ENCODE results near the gene CAPG.
"Not testable (repeated sequence)": the region's sequence is repeated elsewhere in the genome, so short reads cannot be mapped to it uniquely, and the experiment has no call there.

Gene CAPG

DNA sequence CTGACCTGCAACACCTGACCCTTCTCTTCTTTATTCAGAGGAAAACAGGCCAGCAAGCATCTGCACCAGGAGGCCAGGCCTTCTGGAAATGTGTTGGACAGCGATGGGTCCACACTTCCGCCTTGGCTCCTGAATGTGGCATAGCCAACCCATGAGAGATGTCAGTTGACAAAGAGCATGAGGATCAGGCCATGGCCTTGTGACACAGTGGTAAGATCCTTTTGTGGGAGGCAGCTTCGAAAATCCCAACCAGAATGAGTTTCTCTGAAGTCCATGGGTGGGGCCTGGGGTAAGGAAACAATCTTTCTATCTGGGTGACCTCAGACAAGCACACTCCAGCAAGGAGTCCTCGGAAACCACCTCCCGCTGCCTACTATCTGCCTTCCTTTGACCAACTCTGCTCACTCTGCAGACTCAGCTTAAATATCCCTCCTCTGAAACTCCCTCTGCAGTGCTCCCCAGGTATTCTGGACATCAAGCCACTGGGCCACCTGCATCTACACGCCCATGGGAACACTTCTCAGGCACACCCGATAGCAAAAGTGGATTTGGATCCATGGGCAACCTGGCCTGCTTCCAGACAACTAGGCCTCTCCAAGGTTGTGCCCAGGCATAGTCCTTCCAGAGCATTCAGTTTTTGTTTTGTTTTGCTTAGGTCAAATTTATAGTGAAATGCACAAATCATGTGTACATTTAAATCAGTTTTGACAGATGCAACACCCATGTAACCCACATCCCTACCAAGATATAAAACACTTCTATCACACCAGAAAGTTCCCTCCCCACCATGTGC is 4.8 kb upstream of the CAPG start:
- Histone ChIP-seq H3K36me3 (ENCODE audit: insufficient read depth, low read depth, low read length) (no peaks in the 10 kb centered on the region), H3K4me1 (ENCODE audit: insufficient read depth, low read length) (peaks cover 5% of the 10 kb centered on the region), H3K27ac (ENCODE audit: low read length) (no peak overlapping the region), H3K9me3 (ENCODE audit: insufficient read depth, low read depth, low read length) (no peaks in the 10 kb centered on the region), H3K4me3 (ENCODE audit: low read length) (no peak overlapping the region), H3K9ac (ENCODE audit: low read depth, low read length) (no peak overlapping the region), H3K27me3 (ENCODE audit: insufficient read depth, low read length) (peaks cover 24% of the 10 kb centered on the region; the same call in 1 of the 2 replicates)

DNA sequence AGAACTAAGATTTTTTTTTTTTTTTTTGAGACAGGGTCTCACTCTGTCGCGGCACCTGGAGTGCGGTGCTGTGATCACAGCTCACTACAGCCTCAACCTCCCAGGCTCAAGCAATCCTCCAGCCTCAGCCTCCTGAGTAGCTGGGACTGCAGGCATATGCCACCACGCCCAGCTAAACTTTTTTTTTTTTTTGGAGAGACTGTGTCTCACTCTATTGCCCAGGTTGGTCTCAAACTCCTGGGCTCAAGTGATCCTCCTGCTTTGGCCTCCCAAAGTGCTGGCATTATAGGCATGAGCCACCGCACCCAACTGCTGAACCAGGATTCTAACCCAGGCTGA is 4.2 kb upstream of the CAPG start:
- H3K27me3 ChIP-seq (ENCODE audit: insufficient read depth, low read length), result peaks cover 24% of the 10 kb centered on the region; the same call in 1 of the 2 replicates
- not testable (repeated sequence) for H3K36me3 ChIP-seq (ENCODE audit: insufficient read depth, low read depth, low read length); H3K9me3 ChIP-seq (ENCODE audit: insufficient read depth, low read depth, low read length); H3K27ac ChIP-seq (ENCODE audit: low read length)
- peak overlapping the region; percentile 77; the same call in 1 of the 2 replicates for H3K4me3 ChIP-seq (ENCODE audit: low read length)
- H3K9ac ChIP-seq (ENCODE audit: low read depth, low read length), result peak overlapping the region; percentile 52
- H3K4me1 ChIP-seq (ENCODE audit: insufficient read depth, low read length), result peaks cover 11% of the 10 kb centered on the region

DNA sequence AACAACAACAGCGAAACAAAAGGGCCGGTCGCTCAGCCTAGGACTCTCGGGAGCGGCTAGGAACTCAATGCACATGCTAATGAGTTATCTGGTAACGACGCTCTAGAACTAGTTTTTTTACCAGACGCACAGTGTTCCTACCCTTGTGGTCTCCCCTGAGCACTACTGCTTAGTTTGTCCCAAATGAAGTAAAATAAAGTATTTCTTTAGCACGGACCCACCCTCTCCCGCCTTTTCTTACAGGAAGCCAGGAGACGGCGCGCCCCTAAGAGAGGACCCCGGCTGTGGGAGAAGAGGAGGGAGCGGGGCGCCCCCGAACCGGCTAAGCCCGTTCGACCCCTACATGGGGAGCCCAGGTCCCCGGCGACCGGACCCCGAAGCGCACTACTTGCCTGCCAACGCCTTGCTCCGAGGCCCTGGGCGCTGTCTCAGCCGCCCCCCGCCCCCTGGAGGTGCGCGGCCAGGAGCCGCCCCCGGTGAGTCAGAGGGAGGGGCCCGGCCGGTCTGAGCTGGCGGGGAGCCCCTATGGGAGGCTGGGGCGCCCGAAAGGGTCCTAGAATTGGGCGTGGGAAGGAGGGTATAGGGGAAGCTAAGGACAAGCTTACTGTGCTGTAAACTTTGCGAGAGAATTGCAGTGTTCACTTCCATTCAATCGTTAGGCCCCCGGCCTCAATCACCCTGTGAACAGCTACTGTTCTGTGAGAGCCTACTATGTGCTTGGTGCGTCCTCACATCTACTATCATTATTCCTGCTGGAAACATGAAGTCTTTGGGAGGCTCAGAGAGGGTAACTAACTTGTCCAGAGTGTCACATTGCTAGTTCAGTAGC is 3.6 kb upstream of the CAPG start:
- peak overlapping the region; percentile 77 for H3K4me3 ChIP-seq (ENCODE audit: low read length)
- peak overlapping the region; percentile 52 for H3K9ac ChIP-seq (ENCODE audit: low read depth, low read length)

DNA sequence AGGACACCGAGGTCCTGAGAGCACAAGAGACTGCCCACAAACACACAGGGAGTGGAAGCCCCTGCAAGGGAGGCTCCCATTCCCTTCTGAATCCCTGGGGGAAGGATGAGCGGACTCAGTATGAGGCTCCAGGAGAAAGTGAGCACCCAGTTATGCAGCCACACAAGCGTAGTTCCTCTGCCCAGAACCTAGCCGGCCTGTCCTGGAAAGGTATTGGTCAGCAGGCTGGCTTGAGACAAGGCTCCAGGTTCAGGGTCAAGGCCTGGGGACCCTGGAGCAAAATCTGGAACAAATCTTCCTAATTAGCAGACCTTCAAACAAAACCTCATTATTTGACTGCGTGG is 1.2 kb upstream of the CAPG start:
- Histone ChIP-seq H3K9ac (ENCODE audit: low read depth, low read length) (no peak overlapping the region), H3K9me3 (ENCODE audit: insufficient read depth, low read depth, low read length) (no peaks in the 10 kb centered on the region), H3K4me1 (ENCODE audit: insufficient read depth, low read length) (peaks cover 14% of the 10 kb centered on the region), H3K4me3 (ENCODE audit: low read length) (no peak overlapping the region), H3K27ac (ENCODE audit: low read length) (no peak overlapping the region), H3K36me3 (ENCODE audit: insufficient read depth, low read depth, low read length) (no peaks in the 10 kb centered on the region), H3K27me3 (ENCODE audit: insufficient read depth, low read length) (peaks cover 24% of the 10 kb centered on the region; the same call in 1 of the 2 replicates)

More for the DNA sequence above, 3.6 kb upstream of the CAPG start:
- Histone ChIP-seq H3K27ac (ENCODE audit: low read length) (no peak overlapping the region), H3K36me3 (ENCODE audit: insufficient read depth, low read depth, low read length) (no peaks in the 10 kb centered on the region), H3K4me1 (ENCODE audit: insufficient read depth, low read length) (peaks cover 14% of the 10 kb centered on the region), H3K9me3 (ENCODE audit: insufficient read depth, low read depth, low read length) (no peaks in the 10 kb centered on the region), H3K27me3 (ENCODE audit: insufficient read depth, low read length) (peaks cover 24% of the 10 kb centered on the region; the same call in 1 of the 2 replicates)

DNA sequence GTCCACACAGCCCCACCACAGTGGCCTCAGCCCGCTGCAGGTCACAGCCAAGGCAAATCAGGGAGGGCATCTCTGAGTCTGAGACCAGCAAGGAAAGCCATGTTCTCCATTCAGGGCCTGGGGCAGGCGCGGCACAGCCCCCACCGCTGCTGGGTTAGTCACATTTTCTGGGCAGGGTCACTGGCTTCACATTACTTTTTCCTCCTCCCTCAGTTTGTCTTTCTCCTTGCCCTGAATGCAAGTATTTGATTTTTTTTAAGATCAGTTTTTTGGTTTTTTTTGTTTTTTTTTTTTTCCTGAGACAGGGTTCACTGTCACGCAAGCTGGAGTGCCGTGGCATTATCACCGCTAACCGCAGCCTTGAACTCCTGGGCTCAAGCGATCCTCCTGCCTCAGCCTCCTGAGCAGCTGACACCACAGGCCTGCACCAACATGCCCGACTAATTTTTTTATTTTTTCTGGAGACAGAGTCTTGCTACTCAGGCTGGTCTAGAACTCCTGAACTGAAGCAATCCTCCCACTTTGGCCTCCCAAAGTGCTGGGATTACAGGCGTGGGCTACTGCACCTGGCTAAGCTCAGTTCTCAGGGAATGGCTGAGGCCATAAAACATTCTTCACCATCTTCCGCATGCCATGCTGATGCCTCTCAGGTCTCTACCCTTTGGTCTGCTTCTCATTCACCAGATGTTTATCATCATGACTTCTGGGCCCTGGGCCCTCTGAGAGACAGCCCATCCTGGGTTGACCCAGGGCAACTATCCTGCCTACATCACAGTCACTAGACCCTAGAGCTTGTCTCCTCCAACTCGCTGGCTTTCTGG is 628 bp upstream of the CAPG start:
- H3K36me3 ChIP-seq (ENCODE audit: insufficient read depth, low read depth, low read length), result no peaks in the 10 kb centered on the region
- H3K4me1 ChIP-seq (ENCODE audit: insufficient read depth, low read length), result peaks cover 14% of the 10 kb centered on the region
- no peak overlapping the region; the same call in 1 of the 2 replicates for H3K4me3 ChIP-seq (ENCODE audit: low read length)
- peaks cover 24% of the 10 kb centered on the region; the same call in 1 of the 2 replicates for H3K27me3 ChIP-seq (ENCODE audit: insufficient read depth, low read length)
- no peaks in the 10 kb centered on the region for H3K9me3 ChIP-seq (ENCODE audit: insufficient read depth, low read depth, low read length)
- H3K27ac ChIP-seq (ENCODE audit: low read length), result no peak overlapping the region
- no peak overlapping the region for H3K9ac ChIP-seq (ENCODE audit: low read depth, low read length)

DNA sequence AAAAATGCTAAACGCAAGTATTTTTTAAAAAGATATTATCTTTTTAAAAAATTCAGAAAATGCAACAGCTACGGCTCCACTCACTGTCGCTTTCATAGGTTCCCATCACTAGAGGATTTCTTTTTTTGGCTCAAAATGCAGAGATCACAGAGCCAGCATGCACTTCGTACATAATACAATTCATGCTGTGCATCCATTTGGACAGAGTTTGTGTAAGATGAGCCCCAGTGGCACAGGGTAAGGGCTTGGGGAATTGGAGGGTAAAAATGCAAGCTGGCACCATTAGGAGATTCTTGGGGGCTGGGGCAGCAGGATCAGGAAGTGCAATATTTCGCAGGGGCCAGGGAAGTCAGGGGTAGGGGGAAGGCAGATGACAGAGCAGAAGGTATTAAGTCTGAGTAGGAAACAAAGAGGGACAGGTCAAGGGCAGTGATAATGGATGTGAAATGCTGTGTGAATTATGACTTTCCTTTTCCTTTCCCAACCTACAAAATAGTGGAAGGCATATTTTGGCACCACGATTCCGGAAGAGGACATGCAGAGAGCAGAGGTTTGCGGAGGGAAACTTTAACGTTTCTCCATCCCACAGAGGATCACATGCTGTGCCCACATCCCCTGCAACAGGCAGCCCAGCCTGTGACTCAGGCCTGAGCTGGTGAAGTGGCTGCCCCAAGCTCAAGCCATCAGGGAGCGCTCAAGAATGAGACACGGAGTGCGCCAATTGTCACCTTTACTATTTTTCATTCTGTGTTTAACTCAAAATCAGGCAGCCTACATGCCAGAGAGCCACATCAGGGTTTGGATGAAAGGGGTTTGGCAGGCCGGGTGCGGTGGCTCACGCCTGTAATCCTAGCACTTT is 4.7 kb downstream of the CAPG start:
- Histone ChIP-seq H3K4me3 (ENCODE audit: low read length) (no peak overlapping the region), H3K36me3 (ENCODE audit: insufficient read depth, low read depth, low read length) (no peaks in the 10 kb centered on the region), H3K4me1 (ENCODE audit: insufficient read depth, low read length) (peaks cover 18% of the 10 kb centered on the region), H3K9me3 (ENCODE audit: insufficient read depth, low read depth, low read length) (no peaks in the 10 kb centered on the region), H3K27me3 (ENCODE audit: insufficient read depth, low read length) (no peaks in the 10 kb centered on the region), H3K27ac (ENCODE audit: low read length) (no peak overlapping the region), H3K9ac (ENCODE audit: low read depth, low read length) (no peak overlapping the region)

DNA sequence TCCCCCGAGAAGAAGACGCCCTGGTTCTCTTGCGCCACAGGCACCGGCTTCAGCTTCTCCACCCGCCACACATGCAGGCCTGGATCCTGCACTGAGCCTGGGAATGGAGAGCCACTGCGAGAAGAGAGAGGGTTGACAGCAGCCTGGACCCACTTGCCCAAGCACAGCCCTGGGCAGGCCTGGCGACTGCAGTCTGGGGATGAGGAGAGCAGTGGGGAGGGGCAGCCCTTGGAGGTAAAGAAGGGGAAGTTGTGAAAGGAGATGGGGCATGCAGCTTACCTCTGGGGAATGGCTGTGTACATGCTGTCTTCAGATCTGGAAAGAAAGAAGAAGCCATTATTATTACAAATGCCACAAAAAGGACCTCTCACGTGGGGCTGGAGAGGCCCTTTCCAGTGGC is 8.3 kb downstream of the CAPG start:
- Histone ChIP-seq H3K4me3 (ENCODE audit: low read length) (no peak overlapping the region), H3K27me3 (ENCODE audit: insufficient read depth, low read length) (no peaks in the 10 kb centered on the region), H3K27ac (ENCODE audit: low read length) (no peak overlapping the region), H3K9me3 (ENCODE audit: insufficient read depth, low read depth, low read length) (no peaks in the 10 kb centered on the region), H3K4me1 (ENCODE audit: insufficient read depth, low read length) (peaks cover 4% of the 10 kb centered on the region; the same call in 1 of the 2 replicates), H3K36me3 (ENCODE audit: insufficient read depth, low read depth, low read length) (no peaks in the 10 kb centered on the region), H3K9ac (ENCODE audit: low read depth, low read length) (no peak overlapping the region)

DNA sequence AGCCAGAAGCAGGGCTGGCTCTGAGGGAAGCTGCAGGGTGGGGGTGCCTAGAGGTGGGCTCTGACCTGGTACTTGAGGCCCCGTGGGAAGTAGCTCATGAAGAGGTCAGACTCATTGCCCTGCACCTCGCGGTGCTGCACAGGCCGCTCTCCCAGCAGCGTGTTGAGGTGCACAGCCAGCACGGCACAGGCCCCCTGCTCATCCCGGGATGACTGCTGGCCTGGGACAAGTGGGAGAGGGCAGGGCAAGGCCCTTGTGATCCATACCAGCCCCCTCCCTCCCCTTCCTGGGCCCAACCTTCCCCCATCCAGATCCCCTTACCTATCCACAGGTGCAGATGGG is 8.7 kb downstream of the CAPG start:
- Histone ChIP-seq H3K36me3 (ENCODE audit: insufficient read depth, low read depth, low read length) (no peaks in the 10 kb centered on the region), H3K9me3 (ENCODE audit: insufficient read depth, low read depth, low read length) (no peaks in the 10 kb centered on the region), H3K9ac (ENCODE audit: low read depth, low read length) (no peak overlapping the region), H3K27ac (ENCODE audit: low read length) (no peak overlapping the region), H3K4me1 (ENCODE audit: insufficient read depth, low read length) (peaks cover 4% of the 10 kb centered on the region; the same call in 1 of the 2 replicates), H3K4me3 (ENCODE audit: low read length) (no peak overlapping the region), H3K27me3 (ENCODE audit: insufficient read depth, low read length) (no peaks in the 10 kb centered on the region)

DNA sequence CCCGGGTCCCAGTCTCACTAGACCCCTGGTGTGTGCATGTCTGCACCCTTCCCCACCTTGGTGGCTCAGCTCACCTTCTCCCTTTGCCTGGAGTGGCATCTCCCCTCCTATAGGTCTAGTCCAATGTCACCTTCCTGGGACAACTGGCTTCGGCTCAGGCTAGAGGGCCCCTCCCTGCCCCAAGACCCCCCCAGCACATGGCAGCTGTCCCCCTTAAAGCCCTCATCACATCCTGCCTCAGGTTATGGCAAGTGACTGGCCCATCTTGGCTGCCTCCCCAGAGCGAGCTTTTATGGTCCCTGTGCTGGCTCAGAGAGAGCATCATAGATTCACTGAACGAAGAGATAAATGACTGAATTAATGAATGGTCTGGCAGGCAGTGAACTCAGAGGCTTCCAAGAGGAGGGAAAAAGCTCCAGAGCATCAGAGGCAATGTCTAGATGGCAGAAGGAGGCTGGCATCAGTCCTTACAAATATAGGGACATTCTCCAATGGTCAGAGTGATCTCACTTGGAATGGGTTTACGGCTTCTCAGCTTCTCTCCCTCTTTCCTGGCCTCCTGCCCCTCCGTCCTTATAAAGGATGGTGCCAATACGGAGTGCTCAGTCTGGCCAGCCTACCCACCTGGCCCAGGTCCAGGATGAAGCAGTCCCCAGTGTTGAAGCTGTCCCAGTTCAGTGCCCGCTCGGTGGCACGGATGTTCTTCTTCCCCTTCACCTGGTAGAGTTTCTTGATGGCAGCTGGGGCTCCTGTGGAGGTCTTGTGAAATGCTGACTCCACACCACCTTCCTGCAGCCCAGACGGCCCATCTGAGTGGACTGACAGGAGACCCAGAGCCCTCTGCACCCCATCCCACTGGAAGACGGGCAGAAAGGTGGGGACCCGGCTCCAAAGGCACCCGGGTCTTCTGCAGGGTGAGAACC is 9.4 kb downstream of the CAPG start:
- H3K27me3 ChIP-seq (ENCODE audit: insufficient read depth, low read length), result no peaks in the 10 kb centered on the region
- H3K36me3 ChIP-seq (ENCODE audit: insufficient read depth, low read depth, low read length), result no peaks in the 10 kb centered on the region
- peaks cover 4% of the 10 kb centered on the region; the same call in 1 of the 2 replicates for H3K4me1 ChIP-seq (ENCODE audit: insufficient read depth, low read length)
- no peak overlapping the region for H3K4me3 ChIP-seq (ENCODE audit: low read length)
- no peaks in the 10 kb centered on the region for H3K9me3 ChIP-seq (ENCODE audit: insufficient read depth, low read depth, low read length)
- H3K27ac ChIP-seq (ENCODE audit: low read length), result no peak overlapping the region
- H3K9ac ChIP-seq (ENCODE audit: low read depth, low read length), result no peak overlapping the region

DNA sequence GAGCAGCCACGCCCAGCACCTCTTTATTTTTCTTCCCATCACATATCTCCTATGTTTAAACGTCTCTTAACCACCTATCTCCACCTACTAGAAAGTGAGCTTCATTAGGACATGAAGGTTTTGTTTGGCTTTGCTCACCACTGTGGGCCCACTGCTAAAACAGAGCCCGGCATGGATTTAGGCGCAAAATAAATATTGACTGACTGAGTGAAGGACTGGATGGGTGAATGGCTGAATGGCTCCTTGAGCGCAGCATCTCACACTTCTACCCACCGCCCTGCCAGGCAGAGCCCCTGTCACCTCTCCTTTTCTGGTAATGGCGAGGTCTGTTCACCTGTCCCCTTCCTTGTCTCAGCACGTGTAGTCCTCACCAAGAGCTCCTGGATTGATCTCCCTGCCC is 10.1 kb downstream of the CAPG start:
- no peaks in the 10 kb centered on the region for H3K36me3 ChIP-seq (ENCODE audit: insufficient read depth, low read depth, low read length)
- H3K4me1 ChIP-seq (ENCODE audit: insufficient read depth, low read length), result no peaks in the 10 kb centered on the region
- H3K27me3 ChIP-seq (ENCODE audit: insufficient read depth, low read length), result no peaks in the 10 kb centered on the region
- H3K27ac ChIP-seq (ENCODE audit: low read length), result no peak overlapping the region
- no peak overlapping the region for H3K4me3 ChIP-seq (ENCODE audit: low read length)
- H3K9me3 ChIP-seq (ENCODE audit: insufficient read depth, low read depth, low read length), result no peaks in the 10 kb centered on the region
- H3K9ac ChIP-seq (ENCODE audit: low read depth, low read length), result no peak overlapping the region

Measured in iPS-20b (cell line).